PC-3 (cell line): ENCODE results near the gene SGMS1. TPM values are rescaled to one million over a fixed set of nuclear protein-coding genes. Genes with fewer than 3 reads are reported as not detected.

Experiments
- ATAC-seq: fragments of 200-7000 bp; cut with Tn5 transposase; 2 replicates; pipeline ENCODE4 v1.9.1; 2020; ENCODE audit warnings: mild to moderate bottlenecking, moderate library complexity
- BruUV-seq: library from RNA; stranded (reverse); fragments of 400-500 nt; replicated peaks from 2 replicates; lab custom pipeline; 2021; lab: Mats Ljungman, UMichigan
- CTCF ChIA-PET: fragments of 300-600 bp; sonication (Branson Sonifier 250); formaldehyde crosslinking; loops from one replicate; lab custom pipeline; 2022; ENCODE audit warnings: antibody characterized with exemption; lab: Charles Lee
- POLR2A ChIA-PET: fragments of 300-600 bp; sonication (Branson Sonifier 250); formaldehyde crosslinking; loops from one replicate; lab custom pipeline; 2022; ENCODE audit warnings: antibody characterized with exemption; ENCODE audit not compliant: unreplicated experiment; lab: Charles Lee
- DNase-seq: peaks from one replicate; pipeline ENCODE4 v3.0.0-alpha.2; 2015
- H2AFZ ChIP-seq: fragments of 300-600 bp; sonication (generic); 2 replicates; pipeline ENCODE4 v1.6.0; 2016; ENCODE audit warnings: antibody characterized with exemption, low read length
- H3F3A ChIP-seq: fragments of 300-600 bp; sonication (generic); one replicate; pipeline ENCODE4 v1.6.0; 2017; ENCODE audit warnings: antibody characterized with exemption, low read length, control low read depth, mild to moderate bottlenecking; ENCODE audit not compliant: unreplicated experiment
- H3K27ac ChIP-seq: fragments of 300-600 bp; sonication (generic); 2 replicates; pipeline ENCODE4 v1.5.1; 2016; ENCODE audit warnings: mild to moderate bottlenecking, low read length
- H3K27me3 ChIP-seq: fragments of 300-600 bp; sonication (generic); 2 replicates; pipeline ENCODE4 v1.6.1; 2016; ENCODE audit warnings: low read length, mixed read lengths
- H3K36me3 ChIP-seq: fragments of 300-600 bp; sonication (generic); 2 replicates; pipeline ENCODE4 v1.6.1; 2016; ENCODE audit warnings: low read depth, mixed run types, low read length, mixed read lengths
- H3K4me1 ChIP-seq: fragments of 300-600 bp; sonication (generic); 2 replicates; pipeline ENCODE4 v1.5.1; 2016; ENCODE audit warnings: low read length; ENCODE audit not compliant: insufficient read depth
- H3K4me2 ChIP-seq: fragments of 300-600 bp; sonication (generic); 2 replicates; pipeline ENCODE4 v1.6.0; 2016; ENCODE audit warnings: low read length
- H3K4me3 ChIP-seq: fragments of 300-600 bp; sonication (generic); 2 replicates; pipeline ENCODE4 v1.5.1; 2016; ENCODE audit warnings: mild to moderate bottlenecking, low read length, mixed read lengths
- H3K79me2 ChIP-seq: fragments of 300-600 bp; sonication (generic); 2 replicates; pipeline ENCODE4 v1.6.1; 2017; ENCODE audit warnings: low read length, mixed read lengths
- H3K9ac ChIP-seq: fragments of 300-600 bp; sonication (generic); 2 replicates; pipeline ENCODE4 v1.6.0; 2016; ENCODE audit warnings: mild to moderate bottlenecking, low read length
- H3K9me2 ChIP-seq: fragments of 300-600 bp; sonication (generic); replicated peaks from 2 replicates; pipeline ENCODE4 v1.6.1; 2016; ENCODE audit warnings: mixed run types, low read length, mixed read lengths
- H3K9me3 ChIP-seq: fragments of 300-600 bp; sonication (generic); 2 replicates; pipeline ENCODE4 v1.6.1; 2016; ENCODE audit warnings: low read length, mixed read lengths
- H4K20me1 ChIP-seq: fragments of 300-600 bp; sonication (generic); 2 replicates; pipeline ENCODE4 v1.6.1; 2016; ENCODE audit warnings: low read length, mixed read lengths
- CTCF ChIP-seq: fragments of 300-600 bp; sonication (generic); conservative IDR thresholded peaks from 2 replicates; pipeline ENCODE4 v1.5.1; 2017; ENCODE audit warnings: antibody characterized with exemption, low read depth, mild to moderate bottlenecking, low read length
- EZH2 ChIP-seq: fragments of 300-600 bp; sonication (generic); IDR thresholded peaks from one replicate; pipeline ENCODE4 v1.6.1; 2017; ENCODE audit warnings: antibody characterized with exemption, mild to moderate bottlenecking, low read length; ENCODE audit not compliant: unreplicated experiment
- EZH2phosphoT487 ChIP-seq: fragments of 300-600 bp; sonication (generic); IDR thresholded peaks from 2 replicates; pipeline ENCODE4 v1.6.1; 2018; ENCODE audit warnings: mild to moderate bottlenecking, antibody characterized with exemption, low read length, borderline replicate concordance
- intact Hi-C: fragments of 100-400 bp; cut with micrococcal nuclease; formaldehyde crosslinking; loops from 2 replicates; pipeline ENCODE4 v1.9.0; 2023
- total RNA-seq: library from RNA; depleted of rRNA; stranded (reverse); fragments of >200 nt; gene quantifications from 2 replicates; pipeline ENCODE4 v1.2.3, GENCODE V29; 2014

The SGMS1 gene
- total RNA-seq, 1 experiment from 2014 or later: 61.4 TPM

- Histone ChIP-seq H2AFZ (no peak overlapping the region), H3K4me1 (peaks cover 13% of the 10 kb centered on the region), H3K79me2 (no peaks in the 10 kb centered on the region), H3F3A (peaks cover 6% of the 10 kb centered on the region), H3K9ac (no peak overlapping the region), H3K36me3 (no peaks in the 10 kb centered on the region), H3K9me3 (no peaks in the 10 kb centered on the region), H3K4me2 (no peak overlapping the region), H3K27me3 (no peaks in the 10 kb centered on the region), H3K4me3 (no peak overlapping the region), H3K9me2 (no peaks in the 10 kb centered on the region), H3K27ac (no peak overlapping the region), H4K20me1 (no peaks in the 10 kb centered on the region)
- intact Hi-C loops: no loop called here
- peak; percentile 68 for ATAC-seq
- TF ChIP-seq EZH2: no peak
- no peak for TF ChIP-seq EZH2phosphoT487
- peak; percentile 90 for TF ChIP-seq CTCF
- BruUV-seq: no TSS peak
- peak; percentile 84 for DNase-seq
- CTCF ChIA-PET: interaction anchor here (0.6 kb wide), 2 partner anchors 110 to 279 kb away, joined by 5 to 7 read pairs; no protein-coding TSS in a partner anchor
- POLR2A ChIA-PET: interaction anchor here (0.7 kb wide), 1 partner anchor 313 kb away, joined by 13 read pairs; no protein-coding TSS in a partner anchor
Measured at GRCh38 chr10:50310560-50311174, 313.1 kb downstream of the SGMS1 start.

- Histone ChIP-seq H3K9me2 (no peaks in the 10 kb centered on the region), H4K20me1 (no peaks in the 10 kb centered on the region), H3K27me3 (no peaks in the 10 kb centered on the region), H3K27ac (no peak overlapping the region), H3K9ac (no peak overlapping the region), H3F3A (peaks cover 6% of the 10 kb centered on the region), H3K4me3 (no peak overlapping the region), H3K36me3 (no peaks in the 10 kb centered on the region), H3K79me2 (no peaks in the 10 kb centered on the region), H3K4me2 (no peak overlapping the region), H3K9me3 (no peaks in the 10 kb centered on the region), H2AFZ (no peak overlapping the region), H3K4me1 (peaks cover 17% of the 10 kb centered on the region)
- no TSS peak for BruUV-seq
- POLR2A ChIA-PET: interaction anchor here (0.7 kb wide), 1 partner anchor 14 kb away, joined by 3 read pairs; no protein-coding TSS in a partner anchor
- no peak for TF ChIP-seq EZH2
- CTCF ChIA-PET: no interaction called here
- intact Hi-C loops: no loop called here
- DNase-seq (no peak), ATAC-seq (no peak)
Measured at GRCh38 chr10:50309342-50309741, 314.4 kb downstream of the SGMS1 start.

- DNase-seq: no peak
- intact Hi-C loops: no loop called here
- ChIA-PET CTCF (no interaction called here), POLR2A (no interaction called here)
- Histone ChIP-seq H3K36me3 (no peaks in the 10 kb centered on the region), H3K9me3 (no peaks in the 10 kb centered on the region), H2AFZ (no peak overlapping the region), H4K20me1 (no peaks in the 10 kb centered on the region), H3K4me2 (no peak overlapping the region), H3F3A (no peaks in the 10 kb centered on the region), H3K27me3 (no peaks in the 10 kb centered on the region), H3K4me1 (peaks cover 11% of the 10 kb centered on the region), H3K9ac (no peak overlapping the region), H3K27ac (no peak overlapping the region), H3K4me3 (no peak overlapping the region), H3K79me2 (no peaks in the 10 kb centered on the region), H3K9me2 (no peaks in the 10 kb centered on the region)
- ATAC-seq: no peak
- no peak for TF ChIP-seq EZH2
- TF ChIP-seq CTCF: no peak
- no peak for TF ChIP-seq EZH2phosphoT487
- BruUV-seq: no TSS peak
Measured at GRCh38 chr10:50304660-50305059, 319.1 kb downstream of the SGMS1 start.
